ENCODE data around the gene GRIK4.

DNA sequence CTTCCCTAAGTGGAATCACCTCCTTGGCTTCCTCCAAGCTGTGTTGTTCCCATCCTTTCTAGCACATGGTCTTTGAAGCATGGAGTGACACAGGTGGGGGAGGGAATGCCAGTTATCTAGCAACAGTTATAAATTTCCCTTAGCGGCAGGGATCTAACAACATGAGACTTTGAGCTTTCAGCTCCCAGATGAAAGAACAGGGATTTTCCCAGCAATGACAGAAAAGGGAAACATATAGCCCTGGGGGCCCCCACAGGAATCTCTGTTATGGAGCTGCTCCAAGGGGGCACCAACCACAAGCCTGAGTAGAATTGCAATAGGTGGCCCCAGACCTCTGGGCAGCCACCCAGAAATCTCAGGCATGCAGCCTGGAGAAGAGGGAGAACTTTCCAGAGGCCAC lies 163.0 kb downstream of the GRIK4 start:
- TF ChIP-seq TAF1 (IDR thresholded peaks at IDR 0.05; ENCODE audit: borderline replicate concordance, low read depth, low read length) (no peak), POLR2AphosphoS5 (IDR thresholded peaks at IDR 0.05; ENCODE audit: low read depth, low read length) (no peak)

All from GM12892 (cell line).